Neural progenitor cell (in vitro differentiated cells): ENCODE results near the gene TIAM1. TPM values are rescaled to one million over a fixed set of nuclear protein-coding genes. Genes with fewer than 3 reads are reported as not detected.

Experiments used
- DNase-seq: peaks from one replicate; pipeline ENCODE4 v3.0.0-alpha.2; 2016; ENCODE audit warnings: low spot score
- H2AFZ ChIP-seq: fragments of 200-600 bp; sonication (generic); replicated peaks from 2 replicates; pipeline ENCODE4 v1.6.1; 2016; ENCODE audit warnings: antibody characterized with exemption
- H3F3A ChIP-seq: fragments of 200-600 bp; sonication (generic); 2 replicates; pipeline ENCODE4 v1.6.1; 2016; ENCODE audit warnings: antibody characterized with exemption, low read depth
- H3K27ac ChIP-seq: fragments of 200-600 bp; sonication (generic); 2 replicates; pipeline ENCODE4 v1.5.1; 2016; ENCODE audit warnings: mild to moderate bottlenecking
- H3K27me3 ChIP-seq: fragments of 200-600 bp; sonication (generic); 2 replicates; pipeline ENCODE4 v1.6.1; 2016; ENCODE audit warnings: mild to moderate bottlenecking, moderate library complexity
- H3K36me3 ChIP-seq: fragments of 200-600 bp; sonication (generic); 2 replicates; pipeline ENCODE4 v1.5.1; 2016
- H3K4me1 ChIP-seq: fragments of 200-600 bp; sonication (generic); 2 replicates; pipeline ENCODE4 v1.6.1; 2016; ENCODE audit warnings: mixed run types
- H3K4me2 ChIP-seq: fragments of 200-600 bp; sonication (generic); 2 replicates; pipeline ENCODE4 v1.6.1; 2016
- H3K4me3 ChIP-seq: fragments of 200-600 bp; sonication (generic); 2 replicates; pipeline ENCODE4 v1.5.1; 2016
- H3K79me2 ChIP-seq: fragments of 200-600 bp; sonication (generic); 2 replicates; pipeline ENCODE4 v1.6.1; 2016; ENCODE audit warnings: low read depth
- H3K9ac ChIP-seq: fragments of 200-600 bp; sonication (generic); 2 replicates; pipeline ENCODE4 v1.6.1; 2016
- H3K9me3 ChIP-seq: fragments of 200-600 bp; sonication (generic); 2 replicates; pipeline ENCODE4 v1.5.1; 2016; ENCODE audit warnings: low read depth
- H4K20me1 ChIP-seq: fragments of 200-600 bp; sonication (generic); 2 replicates; pipeline ENCODE4 v1.6.1; 2016; ENCODE audit warnings: low read depth
- H3K27ac Mint-ChIP-seq: 3 replicates; pipeline ENCODE4 v1.8.0; 2021; ENCODE audit warnings: mixed read lengths
- H3K27me3 Mint-ChIP-seq: 2 replicates; pipeline ENCODE4 v1.8.0; 2022; ENCODE audit warnings: low read depth, mild to moderate bottlenecking, inconsistent platforms, moderate library complexity, mixed read lengths; ENCODE audit not compliant: insufficient read depth
- H3K36me3 Mint-ChIP-seq: 3 replicates; pipeline ENCODE4 v1.8.0; 2021; ENCODE audit warnings: mixed read lengths
- H3K4me1 Mint-ChIP-seq: 3 replicates; pipeline ENCODE4 v1.8.0; 2021; ENCODE audit warnings: mixed read lengths
- H3K4me3 Mint-ChIP-seq: 3 replicates; pipeline ENCODE4 v1.8.0; 2021; ENCODE audit warnings: mild to moderate bottlenecking, moderate library complexity, mixed read lengths
- H3K9me3 Mint-ChIP-seq: 3 replicates; pipeline ENCODE4 v1.8.0; 2020; ENCODE audit warnings: mixed read lengths
- CTCF ChIP-seq: fragments of 200-600 bp; sonication (generic); IDR thresholded peaks from 2 replicates; pipeline ENCODE4 v1.5.1; 2017; ENCODE audit warnings: antibody characterized with exemption, mild to moderate bottlenecking
- EZH2 ChIP-seq: fragments of 200-600 bp; sonication (generic); IDR thresholded peaks from 2 replicates; pipeline ENCODE4 v1.6.1; 2017; ENCODE audit warnings: antibody characterized with exemption, mild to moderate bottlenecking, moderate library complexity
- EZH2phosphoT487 ChIP-seq: fragments of 200-600 bp; sonication (generic); IDR thresholded peaks from 2 replicates; pipeline ENCODE4 v1.6.1; 2017; ENCODE audit warnings: antibody characterized with exemption
- total RNA-seq: library from RNA; depleted of rRNA; stranded (reverse); fragments of >200 nt; gene quantifications from 2 replicates; pipeline ENCODE4 v1.2.3, GENCODE V29; 2015; ENCODE audit warnings: low replicate concordance

The TIAM1 gene
- total RNA-seq, 1 donor from 2014 or later = 27.2 TPM

DNA sequence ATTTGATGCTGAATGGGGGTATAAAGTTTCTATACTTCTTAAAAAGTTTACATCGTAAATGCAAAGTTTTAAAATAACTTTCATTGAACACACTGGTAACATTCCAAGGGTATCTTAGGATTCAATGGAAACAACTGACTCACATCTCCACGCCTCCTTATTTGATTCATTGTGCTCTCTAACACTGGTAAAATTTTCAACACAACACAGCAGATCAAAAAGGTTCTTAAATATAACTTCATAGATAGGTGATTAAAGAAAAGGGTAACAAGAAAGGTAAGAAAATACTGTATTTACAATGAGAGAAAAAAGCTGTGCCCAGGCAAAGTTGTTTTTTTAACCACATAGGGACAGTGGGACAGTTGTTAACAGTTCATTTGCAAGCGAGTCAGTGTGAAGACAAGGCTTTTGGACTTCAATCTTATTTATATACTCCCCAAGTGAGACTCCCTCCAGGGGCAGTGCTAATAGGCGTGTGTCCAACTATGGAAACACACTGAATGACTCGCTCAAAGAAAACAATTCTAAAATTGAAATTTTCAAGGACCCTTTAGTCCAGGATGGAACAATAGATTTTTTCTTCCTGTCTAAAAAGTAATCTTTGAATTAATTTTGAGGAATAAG is 140.5 kb downstream of the TIAM1 start:
- H3K4me3 Mint-ChIP-seq = no peak overlapping the region
- no peak overlapping the region for H2AFZ ChIP-seq
- no peaks in the 10 kb centered on the region for H3K27me3 ChIP-seq
- H3K36me3 Mint-ChIP-seq = peaks cover 17% of the 10 kb centered on the region
- H3K27ac Mint-ChIP-seq = no peak overlapping the region
- no peaks in the 10 kb centered on the region for H3K9me3 ChIP-seq
- H3K27me3 Mint-ChIP-seq = peaks cover 2% of the 10 kb centered on the region
- H3K4me3 ChIP-seq = no peak overlapping the region
- H3K4me1 ChIP-seq = no peaks in the 10 kb centered on the region
- H3K79me2 ChIP-seq = no peaks in the 10 kb centered on the region
- H3F3A ChIP-seq = no peaks in the 10 kb centered on the region
- H3K9me3 Mint-ChIP-seq = no peaks in the 10 kb centered on the region
- H3K4me2 ChIP-seq = no peak overlapping the region
- no peak overlapping the region for H3K9ac ChIP-seq
- no peaks in the 10 kb centered on the region for H3K36me3 ChIP-seq
- no peak overlapping the region for H3K27ac ChIP-seq
- no peak for DNase-seq
- peaks cover 9% of the 10 kb centered on the region for H3K4me1 Mint-ChIP-seq
- H4K20me1 ChIP-seq = no peaks in the 10 kb centered on the region
- TF ChIP-seq EZH2 = no peak

DNA sequence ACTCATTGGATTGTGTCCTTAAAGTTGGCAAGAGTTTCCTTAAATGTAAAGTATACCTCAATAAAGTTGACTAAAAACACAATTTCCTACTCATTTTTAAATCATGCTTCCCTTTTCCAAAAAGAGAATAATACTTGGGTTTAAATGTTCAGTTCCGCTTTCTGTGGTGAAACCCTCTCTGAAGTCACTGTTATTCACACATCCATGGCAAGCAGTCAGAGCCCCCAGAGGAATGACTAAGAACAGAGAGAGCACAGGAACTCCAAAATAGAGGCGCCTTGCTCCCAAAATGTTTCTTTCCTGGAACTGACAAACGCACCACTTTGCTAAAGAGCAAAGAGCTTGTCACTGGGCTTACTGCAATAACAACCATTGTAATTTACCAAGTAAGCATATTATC is 142.5 kb downstream of the TIAM1 start:
- Histone ChIP-seq H3K9me3 (no peaks in the 10 kb centered on the region), H3K27ac (no peak overlapping the region), H3K36me3 (no peaks in the 10 kb centered on the region), H3K27me3 (no peaks in the 10 kb centered on the region), H3K4me3 (no peak overlapping the region), H3K79me2 (no peaks in the 10 kb centered on the region), H3F3A (no peaks in the 10 kb centered on the region), H2AFZ (no peak overlapping the region), H3K4me1 (no peaks in the 10 kb centered on the region), H3K4me2 (no peak overlapping the region), H4K20me1 (no peaks in the 10 kb centered on the region), H3K9ac (no peak overlapping the region)
- DNase-seq = no peak
- TF ChIP-seq CTCF = no peak
- TF ChIP-seq EZH2phosphoT487 = no peak
- TF ChIP-seq EZH2 = no peak
- Mint-ChIP-seq H3K27ac (no peak overlapping the region), H3K36me3 (peaks cover 22% of the 10 kb centered on the region), H3K4me1 (peaks cover 9% of the 10 kb centered on the region), H3K4me3 (no peak overlapping the region), H3K9me3 (no peaks in the 10 kb centered on the region), H3K27me3 (peaks cover 2% of the 10 kb centered on the region)

DNA sequence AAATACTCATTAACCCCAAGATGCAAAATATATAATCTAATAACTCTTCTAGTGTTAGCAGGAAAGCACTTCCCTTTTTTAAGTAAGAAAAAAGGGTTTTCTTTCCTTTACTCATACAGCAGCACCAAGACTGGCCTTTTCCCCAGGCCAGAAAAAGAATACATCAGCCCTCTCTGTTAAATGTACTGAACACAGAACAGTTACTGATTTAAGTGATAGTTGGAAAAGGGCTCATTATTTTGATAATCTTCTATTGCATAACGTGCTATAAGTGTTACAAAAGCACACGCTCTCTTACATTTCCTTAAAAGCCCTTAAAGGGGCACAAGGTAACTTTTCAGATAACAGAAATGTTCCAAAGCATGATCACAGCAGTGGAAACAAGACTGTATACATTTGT is 142.9 kb downstream of the TIAM1 start:
- Histone ChIP-seq H3K36me3 (no peaks in the 10 kb centered on the region), H3K4me3 (no peak overlapping the region), H3K79me2 (no peaks in the 10 kb centered on the region), H3K27me3 (no peaks in the 10 kb centered on the region), H3F3A (no peaks in the 10 kb centered on the region), H2AFZ (no peak overlapping the region), H3K4me2 (no peak overlapping the region), H3K9me3 (no peaks in the 10 kb centered on the region), H3K27ac (no peak overlapping the region), H3K9ac (no peak overlapping the region), H3K4me1 (no peaks in the 10 kb centered on the region), H4K20me1 (no peaks in the 10 kb centered on the region)
- TF ChIP-seq EZH2 (no peak), EZH2phosphoT487 (no peak), CTCF (no peak)
- H3K27ac Mint-ChIP-seq = no peak overlapping the region
- no peak overlapping the region for H3K4me3 Mint-ChIP-seq
- H3K27me3 Mint-ChIP-seq = peaks cover 2% of the 10 kb centered on the region
- H3K9me3 Mint-ChIP-seq = no peaks in the 10 kb centered on the region
- peaks cover 9% of the 10 kb centered on the region for H3K4me1 Mint-ChIP-seq
- DNase-seq = no peak
- H3K36me3 Mint-ChIP-seq = peaks cover 22% of the 10 kb centered on the region

DNA sequence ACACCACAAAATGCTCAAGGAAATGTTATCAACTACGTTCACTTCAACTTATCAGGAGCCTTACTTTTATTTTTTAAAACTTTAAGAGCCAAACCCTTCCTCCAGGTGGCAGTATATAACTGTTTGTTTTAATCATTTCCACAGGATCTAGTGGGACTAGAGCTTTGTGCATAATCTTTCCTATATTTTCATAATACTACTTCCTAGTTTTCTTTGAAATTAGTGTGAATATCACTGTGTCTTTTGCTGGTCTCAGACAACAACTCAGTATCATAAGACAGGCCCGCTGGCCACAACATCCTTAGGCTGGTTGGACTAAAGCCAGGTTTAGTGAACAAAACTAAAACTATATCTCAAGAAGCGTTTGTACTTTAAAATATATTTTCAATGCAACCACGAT is 145.5 kb downstream of the TIAM1 start:
- Histone ChIP-seq H3K4me2 (no peak overlapping the region), H3K79me2 (no peaks in the 10 kb centered on the region), H3K4me3 (no peak overlapping the region), H3K9ac (no peak overlapping the region), H3K4me1 (peaks cover 4% of the 10 kb centered on the region), H3K27me3 (no peaks in the 10 kb centered on the region), H2AFZ (no peak overlapping the region), H3K36me3 (no peaks in the 10 kb centered on the region), H4K20me1 (no peaks in the 10 kb centered on the region), H3K9me3 (no peaks in the 10 kb centered on the region), H3K27ac (no peak overlapping the region), H3F3A (no peaks in the 10 kb centered on the region)
- Mint-ChIP-seq H3K36me3 (peaks cover 25% of the 10 kb centered on the region), H3K27ac (no peak overlapping the region), H3K27me3 (peaks cover 2% of the 10 kb centered on the region), H3K9me3 (no peaks in the 10 kb centered on the region), H3K4me1 (peaks cover 3% of the 10 kb centered on the region), H3K4me3 (no peak overlapping the region)
- TF ChIP-seq EZH2 (no peak), CTCF (peak; percentile 79)
- DNase-seq = peak; percentile 57
